ENCODE data around the gene BOD1L1.

Gene BOD1L1

GRCh38 chr4:13612569-13612968 is 15.0 kb downstream of the BOD1L1 start:
- TF ChIP-seq FOXA1 (IDR thresholded peaks at IDR 0.05) (no peak), FOXM1 (IDR thresholded peaks at IDR 0.05; ENCODE audit: borderline replicate concordance) (no peak), L3MBTL2 (conservative IDR thresholded peaks at IDR 0.05) (no peak), HDGF (IDR thresholded peaks at IDR 0.05; ENCODE audit: borderline replicate concordance) (no peak)
- TF ChIP-seq, protein P1, sequence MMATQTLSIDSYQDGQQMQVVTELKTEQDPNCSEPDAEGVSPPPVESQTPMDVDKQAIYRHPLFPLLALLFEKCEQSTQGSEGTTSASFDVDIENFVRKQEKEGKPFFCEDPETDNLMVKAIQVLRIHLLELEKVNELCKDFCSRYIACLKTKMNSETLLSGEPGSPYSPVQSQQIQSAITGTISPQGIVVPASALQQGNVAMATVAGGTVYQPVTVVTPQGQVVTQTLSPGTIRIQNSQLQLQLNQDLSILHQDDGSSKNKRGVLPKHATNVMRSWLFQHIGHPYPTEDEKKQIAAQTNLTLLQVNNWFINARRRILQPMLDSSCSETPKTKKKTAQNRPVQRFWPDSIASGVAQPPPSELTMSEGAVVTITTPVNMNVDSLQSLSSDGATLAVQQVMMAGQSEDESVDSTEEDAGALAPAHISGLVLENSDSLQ (IDR thresholded peaks at IDR 0.05): no peak
- CTCF ChIA-PET: no interaction called here
- no peak for DNase-seq (ENCODE audit: extremely low spot score)
- POLR2A ChIA-PET: no interaction called here

- no peak for DNase-seq (ENCODE audit: extremely low spot score)
- CTCF ChIA-PET: no interaction called here
- POLR2A ChIA-PET: no interaction called here
- no peak for TF ChIP-seq ZNF384 (IDR thresholded peaks at IDR 0.05)
- no peak for TF ChIP-seq FOXM1 (IDR thresholded peaks at IDR 0.05; ENCODE audit: borderline replicate concordance)
- TF ChIP-seq SUZ12 (IDR thresholded peaks at IDR 0.05): no peak
- no peak for TF ChIP-seq CTBP1 (IDR thresholded peaks at IDR 0.05; ENCODE audit: borderline replicate concordance)
- no peak for TF ChIP-seq LEF1 (IDR thresholded peaks at IDR 0.05; ENCODE audit: borderline replicate concordance)
- no peak for TF ChIP-seq L3MBTL2 (conservative IDR thresholded peaks at IDR 0.05)
- TF ChIP-seq TARDBP (IDR thresholded peaks at IDR 0.05): no peak
- no peak for TF ChIP-seq BHLHE40 (IDR thresholded peaks at IDR 0.05; ENCODE audit: borderline replicate concordance)
- TF ChIP-seq FOXA1 (IDR thresholded peaks at IDR 0.05): no peak
- TF ChIP-seq, protein P1 (IDR thresholded peaks at IDR 0.05): no peak
- no peak for TF ChIP-seq ARNT (IDR thresholded peaks at IDR 0.05)
- TF ChIP-seq FOXK2 (IDR thresholded peaks at IDR 0.05): no peak
- no peak for TF ChIP-seq ELF4 (IDR thresholded peaks at IDR 0.05)
- no peak for TF ChIP-seq NFRKB (IDR thresholded peaks at IDR 0.05)
- TF ChIP-seq HDGF (IDR thresholded peaks at IDR 0.05; ENCODE audit: borderline replicate concordance): no peak
- TF ChIP-seq SP1 (IDR thresholded peaks at IDR 0.05): no peak
Measured at GRCh38 chr4:13611283-13611842, 16.2 kb downstream of the BOD1L1 start.

GRCh38 chr4:13605330-13605729 is 22.2 kb downstream of the BOD1L1 start:
- ChIA-PET CTCF (no interaction called here), POLR2A (no interaction called here)
- no peak for DNase-seq (ENCODE audit: extremely low spot score)
- no peak for TF ChIP-seq HDGF (IDR thresholded peaks at IDR 0.05; ENCODE audit: borderline replicate concordance)
- TF ChIP-seq BHLHE40 (IDR thresholded peaks at IDR 0.05; ENCODE audit: borderline replicate concordance): no peak
- no peak for TF ChIP-seq TARDBP (IDR thresholded peaks at IDR 0.05)
- no peak for TF ChIP-seq FOXK2 (IDR thresholded peaks at IDR 0.05)
- no peak for TF ChIP-seq FOXA1 (IDR thresholded peaks at IDR 0.05)
- no peak for TF ChIP-seq LEF1 (IDR thresholded peaks at IDR 0.05; ENCODE audit: borderline replicate concordance)
- TF ChIP-seq FOXM1 (IDR thresholded peaks at IDR 0.05; ENCODE audit: borderline replicate concordance): no peak
- no peak for TF ChIP-seq ELF4 (IDR thresholded peaks at IDR 0.05)

DNA sequence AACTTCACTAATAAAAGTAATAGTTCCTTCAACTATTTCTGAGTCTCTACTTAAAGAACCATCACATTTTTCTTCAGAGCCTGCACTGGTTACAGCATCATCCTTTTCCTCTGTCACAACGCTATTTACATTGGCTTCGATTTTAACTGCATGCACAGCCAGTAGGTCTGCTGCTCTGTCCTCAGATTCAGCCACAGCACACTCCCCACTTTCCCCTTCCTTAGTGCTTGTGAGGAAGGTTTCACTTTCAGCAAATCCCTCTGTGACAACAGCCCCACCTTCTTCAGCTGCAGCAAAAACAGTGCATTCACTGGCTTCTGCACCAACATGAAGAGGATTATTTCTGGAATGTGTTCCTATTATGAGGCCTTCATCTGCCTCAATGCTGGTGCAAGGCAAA is 25.7 kb downstream of the BOD1L1 start:
- TF ChIP-seq L3MBTL2 (conservative IDR thresholded peaks at IDR 0.05) (no peak), ARNT (IDR thresholded peaks at IDR 0.05) (no peak), SUZ12 (IDR thresholded peaks at IDR 0.05) (no peak), SP1 (IDR thresholded peaks at IDR 0.05) (no peak), CTBP1 (IDR thresholded peaks at IDR 0.05; ENCODE audit: borderline replicate concordance) (no peak), LEF1 (IDR thresholded peaks at IDR 0.05; ENCODE audit: borderline replicate concordance) (no peak), FOXA1 (IDR thresholded peaks at IDR 0.05) (no peak)
- TF ChIP-seq, protein P1 (IDR thresholded peaks at IDR 0.05): no peak
- CTCF ChIA-PET: no interaction called here
- no peak for DNase-seq (ENCODE audit: extremely low spot score)
- POLR2A ChIA-PET: no interaction called here

DNA sequence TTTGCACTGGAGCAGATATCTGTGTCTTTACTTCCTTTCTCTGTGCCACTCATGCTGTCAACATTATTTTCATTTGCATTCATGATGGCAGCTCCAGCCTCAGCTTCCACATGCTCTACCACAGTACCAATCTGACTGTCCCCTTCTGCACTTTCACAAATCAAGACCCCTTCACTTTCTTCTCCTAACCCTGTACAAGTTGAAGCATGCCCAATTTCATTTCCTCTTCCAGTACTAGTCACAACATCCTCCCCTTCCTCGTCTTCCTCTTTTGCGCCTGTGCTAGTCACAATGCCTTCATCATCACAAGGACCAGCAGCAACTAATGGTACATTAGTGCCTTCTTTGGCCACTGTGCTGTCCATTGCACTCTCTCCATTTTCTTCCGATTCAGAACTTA is 26.5 kb downstream of the BOD1L1 start:
- POLR2A ChIA-PET: no interaction called here
- no peak for DNase-seq (ENCODE audit: extremely low spot score)
- TF ChIP-seq BHLHE40 (IDR thresholded peaks at IDR 0.05; ENCODE audit: borderline replicate concordance) (no peak), FOXA1 (IDR thresholded peaks at IDR 0.05) (no peak), ARNT (IDR thresholded peaks at IDR 0.05) (no peak), SUZ12 (IDR thresholded peaks at IDR 0.05) (no peak), NFRKB (IDR thresholded peaks at IDR 0.05) (no peak), TARDBP (IDR thresholded peaks at IDR 0.05) (no peak), L3MBTL2 (conservative IDR thresholded peaks at IDR 0.05) (no peak), HDGF (IDR thresholded peaks at IDR 0.05; ENCODE audit: borderline replicate concordance) (no peak), CTBP1 (IDR thresholded peaks at IDR 0.05; ENCODE audit: borderline replicate concordance) (no peak), ELF4 (IDR thresholded peaks at IDR 0.05) (no peak), ZNF384 (IDR thresholded peaks at IDR 0.05) (no peak), FOXK2 (IDR thresholded peaks at IDR 0.05) (no peak), SP1 (IDR thresholded peaks at IDR 0.05) (no peak), FOXM1 (IDR thresholded peaks at IDR 0.05; ENCODE audit: borderline replicate concordance) (no peak), LEF1 (IDR thresholded peaks at IDR 0.05; ENCODE audit: borderline replicate concordance) (no peak)
- TF ChIP-seq, protein P1 (IDR thresholded peaks at IDR 0.05): no peak
- CTCF ChIA-PET: no interaction called here

DNA sequence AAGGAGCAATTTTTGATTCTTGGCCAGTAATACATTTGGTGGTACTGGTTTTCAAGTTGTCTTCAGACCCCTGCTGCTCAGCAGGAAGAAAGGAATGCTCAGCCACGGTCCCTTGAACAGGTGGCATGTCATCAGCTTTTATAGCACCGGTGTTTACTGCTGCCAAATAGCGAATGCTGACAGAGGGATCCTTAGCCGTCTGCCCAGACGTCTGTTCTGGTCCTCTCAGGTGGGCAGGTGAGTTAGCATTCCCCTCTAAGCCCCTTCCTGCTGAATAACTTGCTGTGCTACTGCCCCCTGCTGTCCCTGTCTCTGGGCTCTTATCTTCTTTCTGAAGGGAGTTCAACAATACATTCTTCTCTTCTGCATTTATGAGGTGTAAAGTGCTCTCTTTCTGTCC is 28.4 kb downstream of the BOD1L1 start:
- DNase-seq (ENCODE audit: extremely low spot score): no peak
- POLR2A ChIA-PET: interaction anchor here (0.6 kb wide), 1 partner anchor 29 kb away, joined by 5 read pairs; the partner anchor contains the start of gene BOD1L1
- no peak for TF ChIP-seq CTBP1 (IDR thresholded peaks at IDR 0.05; ENCODE audit: borderline replicate concordance)
- no peak for TF ChIP-seq ELF4 (IDR thresholded peaks at IDR 0.05)
- CTCF ChIA-PET: no interaction called here

All from HEK293T (cell line).